ENCODE measurements around the gene CDCP2. TPM values are rescaled to one million over a fixed set of nuclear protein-coding genes. Genes with fewer than 3 reads are reported as not detected.

Gene CDCP2
- total RNA-seq: not detected in 2 replicates

GRCh38 chr1:54152696-54153095 lies at the start of gene CDCP2:
TSS of gene CDCP2 (minus strand) at chr1:54153000. CDS start at chr1:54152922, 78 bp downstream.

GRCh38 chr1:54199765-54200518 lies 47.1 kb upstream of the CDCP2 start, which contains the start of the genes CYB5RL and MRPL37:
TSS of gene CYB5RL (minus strand) at chr1:54200030. CDS start at chr1:54195616, 4,414 bp downstream.
TSS of gene MRPL37 (plus strand) at chr1:54200167. CDS start at chr1:54200244, 77 bp downstream.

Other genes starting within 250 kb of the CDCP2 start
- gene IFT25, start 207.3 kb downstream of the CDCP2 start, total RNA-seq: 13.1 and 17.0 TPM in 2 replicates
- 18.8 and 23.2 TPM in 2 replicates for gene LRRC42, start 206.7 kb downstream of the CDCP2 start, total RNA-seq
- gene LDLRAD1, start 134.8 kb downstream of the CDCP2 start, total RNA-seq: not detected in 2 replicates
- 175 and 380 TPM in 2 replicates for gene TMEM59, start 99.8 kb downstream of the CDCP2 start, total RNA-seq
- 1.9 and 2.6 TPM in 2 replicates for gene TCEANC2, start 99.4 kb downstream of the CDCP2 start, total RNA-seq
- 2.3 and 5.6 TPM in 2 replicates for gene CYB5RL, start 47.0 kb upstream of the CDCP2 start, total RNA-seq
- 27.6 and 36.6 TPM in 2 replicates for gene MRPL37, start 47.2 kb upstream of the CDCP2 start, total RNA-seq

Data from bladder microvascular endothelial cell (primary cell).